Mucosa of descending colon (tissue), 3 donors: ENCODE measurements around the gene TRMT61A. TPM values are rescaled to one million over a fixed set of nuclear protein-coding genes. Genes with fewer than 3 reads are reported as not detected.

Experiments
- ATAC-seq: fragments of 200-7000 bp; cut with Tn5 transposase; one replicate; pipeline ENCODE4 v1.9.1; 2020; ENCODE audit warnings: mild to moderate bottlenecking, moderate library complexity
- DNase-seq, 3 donors: peaks; one replicate each; pipeline ENCODE4 v3.0.0-alpha.2; 2020
- H3K36me3 ChIP-seq: fragments of 200-600 bp; one replicate; pipeline ENCODE4 v1.8.0; 2021; ENCODE audit warnings: low read depth, mild to moderate bottlenecking
- H3K4me1 ChIP-seq: fragments of 200-600 bp; one replicate; pipeline ENCODE4 v1.8.0; 2021; ENCODE audit warnings: low read depth, mild to moderate bottlenecking
- H3K4me3 ChIP-seq: fragments of 200-600 bp; one replicate; pipeline ENCODE4 v1.8.0; 2021; ENCODE audit warnings: mild to moderate bottlenecking
- H3K9me3 ChIP-seq: fragments of 200-600 bp; one replicate; pipeline ENCODE4 v1.8.0; 2021; ENCODE audit warnings: mild to moderate bottlenecking
- intact Hi-C, 2 donors: fragments of 100-400 bp; cut with DNase I in 1 of 2; cut with micrococcal nuclease in 1 of 2; formaldehyde crosslinking; loops; one replicate each; pipeline versions ENCODE4 v1.11.0 to v1.11.1; 2022; cut with DNase I, micrococcal nuclease
- total RNA-seq, 3 donors: library from RNA; stranded (reverse); fragmentation: NEBNext Ultra II Directional in 2 of 3; extraction: Animal tissue kit (Norgen Biotek cat#: 25700) in 2 of 3; gene quantifications; one replicate each; pipeline versions ENCODE4 v1.2.1 to v1.2.4, GENCODE V29; 2021 to 2023
- TF ChIP-seq, protein P1 (sequence below): fragments of 200-600 bp; IDR thresholded peaks from one replicate; pipeline ENCODE4 v1.8.0; 2022; ENCODE audit warnings: antibody characterized with exemption, mild to moderate bottlenecking
- donor health status: DM: no; HTN: no; CAD: no; lungs with moderate emphysema.
- donor health status: DM: no; HTN: no; CAD: no.
- donor health status: DM: no; HTN: yes; CAD: no.

The TRMT61A gene
- total RNA-seq, 3 donors from 2014 or later = 10.2 to 23.7 (median 10.5) TPM

GRCh38 chr14:103542605-103543088 is 13.7 kb downstream of the TRMT61A start:
- H3K4me3 ChIP-seq = no peak overlapping the region
- ATAC-seq (peak; percentile 53), DNase-seq (peak in 2 of 3 donors; percentile 74 to 75)
- TF ChIP-seq, protein P1, sequence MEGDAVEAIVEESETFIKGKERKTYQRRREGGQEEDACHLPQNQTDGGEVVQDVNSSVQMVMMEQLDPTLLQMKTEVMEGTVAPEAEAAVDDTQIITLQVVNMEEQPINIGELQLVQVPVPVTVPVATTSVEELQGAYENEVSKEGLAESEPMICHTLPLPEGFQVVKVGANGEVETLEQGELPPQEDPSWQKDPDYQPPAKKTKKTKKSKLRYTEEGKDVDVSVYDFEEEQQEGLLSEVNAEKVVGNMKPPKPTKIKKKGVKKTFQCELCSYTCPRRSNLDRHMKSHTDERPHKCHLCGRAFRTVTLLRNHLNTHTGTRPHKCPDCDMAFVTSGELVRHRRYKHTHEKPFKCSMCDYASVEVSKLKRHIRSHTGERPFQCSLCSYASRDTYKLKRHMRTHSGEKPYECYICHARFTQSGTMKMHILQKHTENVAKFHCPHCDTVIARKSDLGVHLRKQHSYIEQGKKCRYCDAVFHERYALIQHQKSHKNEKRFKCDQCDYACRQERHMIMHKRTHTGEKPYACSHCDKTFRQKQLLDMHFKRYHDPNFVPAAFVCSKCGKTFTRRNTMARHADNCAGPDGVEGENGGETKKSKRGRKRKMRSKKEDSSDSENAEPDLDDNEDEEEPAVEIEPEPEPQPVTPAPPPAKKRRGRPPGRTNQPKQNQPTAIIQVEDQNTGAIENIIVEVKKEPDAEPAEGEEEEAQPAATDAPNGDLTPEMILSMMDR = no peak
- H3K4me1 ChIP-seq = peaks cover 59% of the 10 kb centered on the region
- H3K36me3 ChIP-seq = no peaks in the 10 kb centered on the region
- no peaks in the 10 kb centered on the region for H3K9me3 ChIP-seq
- intact Hi-C loops = no loop called here

DNA sequence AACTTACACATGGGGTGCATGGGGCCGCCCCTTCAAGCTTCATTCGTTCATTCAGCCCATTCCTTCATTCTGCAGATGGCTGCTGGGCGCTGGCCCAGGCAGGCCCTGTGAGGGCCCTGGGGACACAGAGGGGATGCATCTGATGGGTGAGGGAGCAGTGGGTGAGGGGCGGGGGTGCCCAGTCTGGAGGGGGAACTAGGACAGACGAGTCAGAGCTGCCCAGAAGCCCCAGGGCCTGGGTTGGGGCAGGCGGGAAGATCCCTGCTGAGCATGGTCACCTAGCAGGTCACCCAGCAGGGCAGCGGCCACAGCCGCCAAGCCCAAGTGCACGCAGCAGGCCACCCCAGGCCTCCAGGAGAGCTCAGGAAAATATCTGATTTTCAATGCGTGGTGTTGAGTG is 14.1 kb downstream of the TRMT61A start:
- intact Hi-C loops = no loop called here
- H3K4me1 ChIP-seq = peaks cover 59% of the 10 kb centered on the region
- no peak overlapping the region for H3K4me3 ChIP-seq

GRCh38 chr14:103543721-103544387 is 14.9 kb downstream of the TRMT61A start:
- ATAC-seq (no peak), DNase-seq (peak in 2 of 3 donors; percentile 38 to 56)
- H3K4me3 ChIP-seq = no peak overlapping the region
- intact Hi-C loops = no loop called here
- peaks cover 54% of the 10 kb centered on the region for H3K4me1 ChIP-seq
- H3K36me3 ChIP-seq = no peaks in the 10 kb centered on the region
- no peaks in the 10 kb centered on the region for H3K9me3 ChIP-seq
- TF ChIP-seq, protein P1 = no peak

More for the DNA sequence above, 14.1 kb downstream of the TRMT61A start:
- DNase-seq (peak in 2 of 3 donors; percentile 35 to 46), ATAC-seq (no peak)
- no peaks in the 10 kb centered on the region for H3K36me3 ChIP-seq
- TF ChIP-seq, protein P1 = no peak
- no peaks in the 10 kb centered on the region for H3K9me3 ChIP-seq

DNA sequence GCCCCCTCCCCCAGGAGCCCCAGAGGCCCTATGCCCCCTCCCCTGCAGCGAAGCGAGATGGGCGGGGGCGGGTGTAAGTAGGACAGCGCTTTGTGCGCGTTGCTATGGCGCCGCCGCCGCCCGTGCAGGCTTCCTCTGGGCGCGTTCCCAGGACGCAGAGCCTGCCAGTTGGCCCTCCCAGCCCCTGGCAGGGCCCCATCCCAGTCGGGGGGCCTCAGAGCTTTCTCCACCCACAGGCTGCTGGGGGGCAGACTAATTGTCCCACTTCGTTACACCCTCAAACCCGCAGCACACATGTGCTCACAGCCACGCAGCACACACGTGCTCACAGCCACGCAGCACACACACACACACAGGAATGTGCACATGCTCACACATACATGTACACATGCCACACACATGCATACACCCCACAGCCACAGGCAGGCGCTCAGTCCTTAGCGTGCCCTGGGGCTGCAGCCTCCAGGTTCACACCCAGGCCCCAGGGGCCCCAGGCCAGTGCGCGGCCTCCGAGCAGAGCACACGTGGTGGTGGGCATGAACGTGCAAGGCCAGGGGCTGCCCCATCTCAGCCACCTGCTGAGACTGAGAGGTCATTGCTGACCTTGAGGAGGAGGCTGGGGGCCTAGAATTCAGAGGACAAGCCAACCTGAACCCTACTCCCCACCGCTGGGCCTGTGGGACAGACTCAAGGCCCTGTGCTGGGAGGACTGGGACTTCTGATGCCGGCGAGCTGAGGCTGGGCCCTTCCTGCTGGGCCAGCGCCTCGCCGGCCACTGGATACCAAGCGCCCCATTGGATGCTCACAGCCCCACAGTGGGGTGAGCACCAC is 15.6 kb downstream of the TRMT61A start:
- Histone ChIP-seq H3K9me3 (no peaks in the 10 kb centered on the region), H3K4me1 (peaks cover 46% of the 10 kb centered on the region), H3K36me3 (no peaks in the 10 kb centered on the region), H3K4me3 (no peak overlapping the region)
- ATAC-seq (no peak), DNase-seq (peak in 2 of 3 donors; percentile 62 to 65)
- intact Hi-C loops = loop anchor here in 1 of 2 donors (5.0 kb wide), 1 partner anchor 42 kb away; no protein-coding TSS in a partner anchor
- TF ChIP-seq, protein P1 = no peak

DNA sequence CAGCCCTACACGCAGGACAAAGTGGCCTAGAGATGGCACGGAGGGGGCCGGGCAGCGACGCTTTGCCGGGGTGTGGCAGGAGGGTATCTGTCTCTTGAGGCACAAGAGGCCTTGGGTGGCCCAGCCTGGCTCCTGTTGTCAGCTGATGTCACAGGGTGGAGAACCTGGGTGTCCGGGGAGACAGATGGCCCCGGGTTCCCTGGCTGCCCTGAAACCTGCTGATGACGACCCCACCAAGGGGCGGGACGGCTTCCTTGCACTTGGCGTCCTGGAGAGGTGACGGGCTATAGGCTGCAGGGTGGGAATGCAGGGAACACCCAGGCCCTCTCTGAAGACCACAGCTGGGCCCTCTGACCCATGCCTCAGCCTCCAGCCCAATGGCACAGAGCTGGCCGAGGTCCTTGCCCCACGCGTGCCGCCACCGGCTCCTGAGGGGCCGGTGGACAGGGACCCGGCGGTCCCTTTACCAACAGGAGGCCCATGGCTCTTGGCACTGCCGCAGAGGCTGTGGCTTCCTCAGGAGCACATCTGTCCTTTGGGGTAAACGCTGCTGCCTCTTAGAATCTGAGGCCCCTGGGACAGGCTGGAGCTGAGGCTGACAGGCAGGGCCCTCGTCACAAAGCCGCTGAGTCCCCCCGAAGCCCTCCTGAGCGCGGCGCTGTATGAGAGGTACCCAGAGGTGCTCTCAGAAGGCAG is 16.4 kb downstream of the TRMT61A start:
- intact Hi-C loops = loop anchor here in 1 of 2 donors (5.0 kb wide), 1 partner anchor 43 kb away; no protein-coding TSS in a partner anchor
- H3K9me3 ChIP-seq = no peaks in the 10 kb centered on the region
- DNase-seq = peak in 2 of 3 donors; percentile 27 to 46
- TF ChIP-seq, protein P1 = no peak
- H3K4me3 ChIP-seq = no peak overlapping the region
- peaks cover 43% of the 10 kb centered on the region for H3K4me1 ChIP-seq
- H3K36me3 ChIP-seq = no peaks in the 10 kb centered on the region
- ATAC-seq = no peak
